Neural cell (in vitro differentiated cells): ENCODE measurements around the gene BTG4.

Experiments
- EP300 ChIP-seq: fragments of 450-650 bp; conservative IDR thresholded peaks from 2 replicates; pipeline ENCODE4 v1.6.1; 2014; ENCODE audit warnings: antibody characterized with exemption, mild to moderate bottlenecking, moderate library complexity; ENCODE audit not compliant: poor library complexity, severe bottlenecking
- EZH2 ChIP-seq: fragments of 200-600, 300-800 bp; shearing (Covaris generic), sonication (generic); IDR thresholded peaks from 2 replicates; pipeline ENCODE4 v1.6.1; 2014; ENCODE audit warnings: antibody characterized with exemption, low read length, borderline replicate concordance, mild to moderate bottlenecking; ENCODE audit not compliant: insufficient read depth, poor library complexity, severe bottlenecking
- POLR2AphosphoS5 ChIP-seq: IDR thresholded peaks from 2 replicates; pipeline ENCODE4 v1.6.1; 2012
- RAD21 ChIP-seq: fragments of 450-650 bp; conservative IDR thresholded peaks from 2 replicates; pipeline ENCODE4 v1.6.1; 2014; ENCODE audit warnings: antibody characterized with exemption, mild to moderate bottlenecking, moderate library complexity
- SMC3 ChIP-seq: fragments of 450-650 bp; conservative IDR thresholded peaks from 2 replicates; pipeline ENCODE4 v1.6.1; 2014; ENCODE audit warnings: antibody characterized with exemption, mild to moderate bottlenecking, moderate library complexity; ENCODE audit not compliant: poor library complexity
- TAF1 ChIP-seq: IDR thresholded peaks from 2 replicates; pipeline ENCODE4 v1.6.1; 2012; ENCODE audit warnings: low read depth
- TF ChIP-seq, protein P1 (sequence below): IDR thresholded peaks from 2 replicates; pipeline ENCODE4 v1.6.1; 2012; ENCODE audit warnings: borderline replicate concordance
- TF ChIP-seq, protein P2 (sequence below): fragments of 450-650 bp; IDR thresholded peaks from 2 replicates; pipeline ENCODE4 v1.5.1; 2014; ENCODE audit warnings: antibody characterized with exemption, mild to moderate bottlenecking, moderate library complexity; ENCODE audit not compliant: poor library complexity, severe bottlenecking

DNA sequence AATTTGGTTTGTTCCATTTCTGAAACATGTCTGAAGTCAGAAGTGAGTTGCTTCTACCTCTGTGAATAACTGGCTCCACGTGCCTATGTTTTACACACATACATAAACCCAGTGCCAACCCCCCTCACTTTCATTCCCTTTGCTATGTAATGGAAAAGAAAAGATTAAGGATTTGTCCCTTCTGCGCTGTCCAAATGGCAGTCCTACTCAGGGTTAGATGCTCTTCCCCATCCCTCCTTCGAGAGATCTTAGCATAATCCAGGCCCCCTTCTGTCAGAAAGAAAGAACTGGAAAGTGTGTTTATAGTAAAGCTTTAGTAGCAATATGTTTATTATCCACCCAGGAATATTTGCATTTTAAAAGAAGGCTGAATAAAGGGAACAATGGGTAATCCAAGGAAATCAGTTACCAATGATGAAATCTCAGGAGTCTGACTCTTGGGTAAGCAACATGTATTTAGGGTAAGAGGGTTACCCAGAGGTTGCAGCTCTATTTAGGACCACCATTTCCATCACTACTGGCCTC, 25.2 kb upstream of the BTG4 start:
- TF ChIP-seq SMC3 (no peak), POLR2AphosphoS5 (no peak), TAF1 (no peak), RAD21 (no peak), EZH2 (no peak), EP300 (no peak)
- TF ChIP-seq, protein P1, sequence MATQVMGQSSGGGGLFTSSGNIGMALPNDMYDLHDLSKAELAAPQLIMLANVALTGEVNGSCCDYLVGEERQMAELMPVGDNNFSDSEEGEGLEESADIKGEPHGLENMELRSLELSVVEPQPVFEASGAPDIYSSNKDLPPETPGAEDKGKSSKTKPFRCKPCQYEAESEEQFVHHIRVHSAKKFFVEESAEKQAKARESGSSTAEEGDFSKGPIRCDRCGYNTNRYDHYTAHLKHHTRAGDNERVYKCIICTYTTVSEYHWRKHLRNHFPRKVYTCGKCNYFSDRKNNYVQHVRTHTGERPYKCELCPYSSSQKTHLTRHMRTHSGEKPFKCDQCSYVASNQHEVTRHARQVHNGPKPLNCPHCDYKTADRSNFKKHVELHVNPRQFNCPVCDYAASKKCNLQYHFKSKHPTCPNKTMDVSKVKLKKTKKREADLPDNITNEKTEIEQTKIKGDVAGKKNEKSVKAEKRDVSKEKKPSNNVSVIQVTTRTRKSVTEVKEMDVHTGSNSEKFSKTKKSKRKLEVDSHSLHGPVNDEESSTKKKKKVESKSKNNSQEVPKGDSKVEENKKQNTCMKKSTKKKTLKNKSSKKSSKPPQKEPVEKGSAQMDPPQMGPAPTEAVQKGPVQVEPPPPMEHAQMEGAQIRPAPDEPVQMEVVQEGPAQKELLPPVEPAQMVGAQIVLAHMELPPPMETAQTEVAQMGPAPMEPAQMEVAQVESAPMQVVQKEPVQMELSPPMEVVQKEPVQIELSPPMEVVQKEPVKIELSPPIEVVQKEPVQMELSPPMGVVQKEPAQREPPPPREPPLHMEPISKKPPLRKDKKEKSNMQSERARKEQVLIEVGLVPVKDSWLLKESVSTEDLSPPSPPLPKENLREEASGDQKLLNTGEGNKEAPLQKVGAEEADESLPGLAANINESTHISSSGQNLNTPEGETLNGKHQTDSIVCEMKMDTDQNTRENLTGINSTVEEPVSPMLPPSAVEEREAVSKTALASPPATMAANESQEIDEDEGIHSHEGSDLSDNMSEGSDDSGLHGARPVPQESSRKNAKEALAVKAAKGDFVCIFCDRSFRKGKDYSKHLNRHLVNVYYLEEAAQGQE, result no peak
- TF ChIP-seq, protein P2, sequence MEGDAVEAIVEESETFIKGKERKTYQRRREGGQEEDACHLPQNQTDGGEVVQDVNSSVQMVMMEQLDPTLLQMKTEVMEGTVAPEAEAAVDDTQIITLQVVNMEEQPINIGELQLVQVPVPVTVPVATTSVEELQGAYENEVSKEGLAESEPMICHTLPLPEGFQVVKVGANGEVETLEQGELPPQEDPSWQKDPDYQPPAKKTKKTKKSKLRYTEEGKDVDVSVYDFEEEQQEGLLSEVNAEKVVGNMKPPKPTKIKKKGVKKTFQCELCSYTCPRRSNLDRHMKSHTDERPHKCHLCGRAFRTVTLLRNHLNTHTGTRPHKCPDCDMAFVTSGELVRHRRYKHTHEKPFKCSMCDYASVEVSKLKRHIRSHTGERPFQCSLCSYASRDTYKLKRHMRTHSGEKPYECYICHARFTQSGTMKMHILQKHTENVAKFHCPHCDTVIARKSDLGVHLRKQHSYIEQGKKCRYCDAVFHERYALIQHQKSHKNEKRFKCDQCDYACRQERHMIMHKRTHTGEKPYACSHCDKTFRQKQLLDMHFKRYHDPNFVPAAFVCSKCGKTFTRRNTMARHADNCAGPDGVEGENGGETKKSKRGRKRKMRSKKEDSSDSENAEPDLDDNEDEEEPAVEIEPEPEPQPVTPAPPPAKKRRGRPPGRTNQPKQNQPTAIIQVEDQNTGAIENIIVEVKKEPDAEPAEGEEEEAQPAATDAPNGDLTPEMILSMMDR, result no peak
